ENCODE results near the gene TEX44. TPM values are rescaled to one million over a fixed set of nuclear protein-coding genes. Genes with fewer than 3 reads are reported as not detected.

Gene TEX44
- total and polyA plus RNA-seq, 2 of the 13 experiments (the other 11 are each of a cell fraction or from before 2014, with no cell fraction given), result not detected

DNA sequence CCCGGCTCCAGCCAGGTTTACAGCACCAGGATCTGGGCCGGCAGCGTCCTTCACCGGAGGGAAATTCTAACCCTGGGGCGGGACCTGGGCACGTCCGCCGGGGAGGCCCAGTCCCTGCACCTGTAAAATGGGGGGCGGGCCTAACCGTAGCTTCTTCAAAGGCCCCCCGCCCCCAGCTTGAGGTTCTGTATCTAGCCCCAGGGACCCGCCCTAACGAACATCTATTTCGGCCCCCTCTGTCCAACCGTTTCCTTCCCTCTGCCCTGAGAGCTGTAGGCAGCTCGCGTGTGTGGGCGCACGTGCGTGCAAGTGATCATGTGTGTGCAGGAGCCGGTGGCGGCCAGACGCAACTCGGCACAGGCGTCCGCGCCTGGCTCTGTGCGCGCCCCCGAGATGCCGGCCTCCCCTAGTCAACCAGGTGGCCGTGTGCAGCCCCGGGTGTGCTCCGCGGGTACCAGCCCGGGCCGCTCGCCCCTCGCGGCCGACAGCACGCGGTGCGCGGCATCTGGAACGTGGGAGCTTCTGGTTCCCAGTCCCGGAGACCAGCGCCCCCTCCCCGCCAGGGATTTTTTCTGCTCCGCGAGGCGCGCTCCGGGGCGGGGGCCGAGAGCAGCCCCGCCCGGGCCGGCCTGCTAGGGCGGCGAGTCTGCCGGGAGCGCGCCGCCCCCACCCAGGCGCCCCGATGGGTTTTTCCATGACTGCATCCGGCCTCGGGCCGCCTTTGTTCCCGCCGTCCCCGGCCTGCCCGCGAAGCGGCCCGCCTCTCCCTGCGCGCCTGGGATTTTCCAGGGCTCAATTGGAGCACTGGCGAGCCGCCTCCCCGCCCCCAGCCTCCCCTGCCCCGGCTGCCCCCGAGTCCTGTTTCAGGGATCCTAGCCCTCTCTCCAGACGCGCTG lies 21.2 kb downstream of the TEX44 start (continued):
- no peak for TF ChIP-seq FOXA1 (IDR thresholded peaks at IDR 0.05)
- no peak for TF ChIP-seq FOXA1 (CRISPR knock-in tag; IDR thresholded peaks at IDR 0.05)
- peak; percentile 74; the same call in 1 of the 2 replicates for TF ChIP-seq RARG (CRISPR knock-in tag; IDR thresholded peaks at IDR 0.05; ENCODE audit: low read depth)
- TF ChIP-seq KDM5B (CRISPR knock-in tag; IDR thresholded peaks at IDR 0.05; ENCODE audit: borderline replicate concordance), result peak; percentile 99
- TF ChIP-seq PAWR (CRISPR knock-in tag; IDR thresholded peaks at IDR 0.05; ENCODE audit: borderline replicate concordance), result no peak
- no peak for TF ChIP-seq HOXA7 (CRISPR knock-in tag; IDR thresholded peaks at IDR 0.05)
- TF ChIP-seq ZNF333 (CRISPR knock-in tag; IDR thresholded peaks at IDR 0.05; ENCODE audit: borderline replicate concordance), result no peak; the same call in 1 of the 2 replicates
- peak; percentile 37 for TF ChIP-seq IKZF4 (CRISPR knock-in tag; IDR thresholded peaks at IDR 0.05; ENCODE audit: borderline replicate concordance, low read depth, not compliant biosample characterization)
- TF ChIP-seq, protein P1, sequence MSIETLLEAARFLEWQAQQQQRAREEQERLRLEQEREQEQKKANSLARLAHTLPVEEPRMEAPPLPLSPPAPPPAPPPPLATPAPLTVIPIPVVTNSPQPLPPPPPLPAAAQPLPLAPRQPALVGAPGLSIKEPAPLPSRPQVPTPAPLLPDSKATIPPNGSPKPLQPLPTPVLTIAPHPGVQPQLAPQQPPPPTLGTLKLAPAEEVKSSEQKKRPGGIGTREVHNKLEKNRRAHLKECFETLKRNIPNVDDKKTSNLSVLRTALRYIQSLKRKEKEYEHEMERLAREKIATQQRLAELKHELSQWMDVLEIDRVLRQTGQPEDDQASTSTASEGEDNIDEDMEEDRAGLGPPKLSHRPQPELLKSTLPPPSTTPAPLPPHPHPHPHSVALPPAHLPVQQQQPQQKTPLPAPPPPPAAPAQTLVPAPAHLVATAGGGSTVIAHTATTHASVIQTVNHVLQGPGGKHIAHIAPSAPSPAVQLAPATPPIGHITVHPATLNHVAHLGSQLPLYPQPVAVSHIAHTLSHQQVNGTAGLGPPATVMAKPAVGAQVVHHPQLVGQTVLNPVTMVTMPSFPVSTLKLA (IDR thresholded peaks at IDR 0.05), result peak; percentile 51; the same call in 1 of the 2 replicates
- peak; percentile 59; the same call in 1 of the 2 replicates for TF ChIP-seq DMTF1 (CRISPR knock-in tag; IDR thresholded peaks at IDR 0.05)
- no peak for TF ChIP-seq SNRNP70 (IDR thresholded peaks at IDR 0.05; ENCODE audit: low read depth, low read length)
- peak; percentile 71; the same call in 1 of the 2 replicates for TF ChIP-seq RXRA (CRISPR knock-in tag; IDR thresholded peaks at IDR 0.05)
- TF ChIP-seq, protein P2, sequence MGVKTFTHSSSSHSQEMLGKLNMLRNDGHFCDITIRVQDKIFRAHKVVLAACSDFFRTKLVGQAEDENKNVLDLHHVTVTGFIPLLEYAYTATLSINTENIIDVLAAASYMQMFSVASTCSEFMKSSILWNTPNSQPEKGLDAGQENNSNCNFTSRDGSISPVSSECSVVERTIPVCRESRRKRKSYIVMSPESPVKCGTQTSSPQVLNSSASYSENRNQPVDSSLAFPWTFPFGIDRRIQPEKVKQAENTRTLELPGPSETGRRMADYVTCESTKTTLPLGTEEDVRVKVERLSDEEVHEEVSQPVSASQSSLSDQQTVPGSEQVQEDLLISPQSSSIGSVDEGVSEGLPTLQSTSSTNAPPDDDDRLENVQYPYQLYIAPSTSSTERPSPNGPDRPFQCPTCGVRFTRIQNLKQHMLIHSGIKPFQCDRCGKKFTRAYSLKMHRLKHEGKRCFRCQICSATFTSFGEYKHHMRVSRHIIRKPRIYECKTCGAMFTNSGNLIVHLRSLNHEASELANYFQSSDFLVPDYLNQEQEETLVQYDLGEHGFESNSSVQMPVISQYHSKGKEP (CRISPR knock-in tag; IDR thresholded peaks at IDR 0.05), result peak; percentile 71
- peak; percentile 63; the same call in 1 of the 2 replicates for TF ChIP-seq REPIN1 (CRISPR knock-in tag; IDR thresholded peaks at IDR 0.05; ENCODE audit: borderline replicate concordance, low read depth)
- TF ChIP-seq SMAD3 (CRISPR knock-in tag; IDR thresholded peaks at IDR 0.05), result 0 out of 2 replicates have a peak, but pooled peaks have one; percentile 26
- TF ChIP-seq SRF (IDR thresholded peaks at IDR 0.05; ENCODE audit: low read depth, low read length), result no peak
- TF ChIP-seq FIP1L1 (IDR thresholded peaks at IDR 0.05; ENCODE audit: borderline replicate concordance, insufficient read depth, low read depth, low read length), result peak; percentile 80; the same call in 1 of the 2 replicates
- no peak; the same call in 1 of the 2 replicates for TF ChIP-seq ZNF790 (CRISPR knock-in tag; IDR thresholded peaks at IDR 0.05; ENCODE audit: borderline replicate concordance)
- TF ChIP-seq RELA (CRISPR knock-in tag; IDR thresholded peaks at IDR 0.05), result no peak
- 0 out of 2 replicates have a peak, but pooled peaks have one; percentile 21 for TF ChIP-seq ZNF577 (CRISPR knock-in tag; IDR thresholded peaks at IDR 0.05; ENCODE audit: borderline replicate concordance, low read depth)
- no peak for TF ChIP-seq NFE2 (CRISPR knock-in tag; IDR thresholded peaks at IDR 0.05)
- TF ChIP-seq PCBP1 (IDR thresholded peaks at IDR 0.05; ENCODE audit: borderline replicate concordance, low read depth, low read length), result 0 out of 2 replicates have a peak, but pooled peaks have one; percentile 8
- TF ChIP-seq NFRKB (IDR thresholded peaks at IDR 0.05), result no peak
- peak; percentile 52 for TF ChIP-seq DR1 (CRISPR knock-in tag; IDR thresholded peaks at IDR 0.05)
